ENCODE measurements around the gene LTBP1.
"Not testable (repeated sequence)": the region's sequence is repeated elsewhere in the genome, so short reads cannot be mapped to it uniquely, and the experiment has no call there.

Gene LTBP1

GRCh38 chr2:32946314-32947075 is at the start of gene LTBP1:
Gene LTBP1 (plus strand): TSS chr2:32946953. CDS start chr2:32947325, 372 bp downstream.
- peak; percentile 19 to 30 (median 29) for DNase-seq (ENCODE audit: low read depth in 2 of 3, low spot score in 2 of 3)

- no peak for DNase-seq (ENCODE audit: low read depth in 2 of 3, low spot score in 2 of 3)
Measured at GRCh38 chr2:32900246-32900973, 46.3 kb upstream of the LTBP1 start.

GRCh38 chr2:32901313-32901712 is 45.4 kb upstream of the LTBP1 start:
- DNase-seq (ENCODE audit: low read depth in 2 of 3, low spot score in 2 of 3): no peak

GRCh38 chr2:32902174-32902573 is 44.6 kb upstream of the LTBP1 start:
- DNase-seq (ENCODE audit: low read depth in 2 of 3, low spot score in 2 of 3): no peak

- DNase-seq (ENCODE audit: low read depth in 2 of 3, low spot score in 2 of 3): no peak
Measured at GRCh38 chr2:32902986-32903385, 43.8 kb upstream of the LTBP1 start.

GRCh38 chr2:32904074-32904473 is 42.7 kb upstream of the LTBP1 start:
- no peak for DNase-seq (ENCODE audit: low read depth in 2 of 3, low spot score in 2 of 3)

GRCh38 chr2:32904751-32905150 is 42.0 kb upstream of the LTBP1 start:
- DNase-seq (ENCODE audit: low read depth in 2 of 3, low spot score in 2 of 3): no peak

GRCh38 chr2:32905270-32905669 is 41.5 kb upstream of the LTBP1 start:
- no peak for DNase-seq (ENCODE audit: low read depth in 2 of 3, low spot score in 2 of 3)

- DNase-seq (ENCODE audit: low read depth in 2 of 3, low spot score in 2 of 3): no peak
Measured at GRCh38 chr2:32910883-32911598, 35.7 kb upstream of the LTBP1 start.

GRCh38 chr2:32915694-32916093 is 31.1 kb upstream of the LTBP1 start:
- no peak for DNase-seq (ENCODE audit: low read depth in 2 of 3, low spot score in 2 of 3)

- DNase-seq (ENCODE audit: low read depth in 2 of 3, low spot score in 2 of 3): no peak
Measured at GRCh38 chr2:32918774-32919173, 28.0 kb upstream of the LTBP1 start.

GRCh38 chr2:32919901-32920300 is 26.9 kb upstream of the LTBP1 start:
- not testable (repeated sequence) for DNase-seq (ENCODE audit: low read depth in 2 of 3, low spot score in 2 of 3)

GRCh38 chr2:32921486-32921885 is 25.3 kb upstream of the LTBP1 start:
- not testable (repeated sequence) for DNase-seq (ENCODE audit: low read depth in 2 of 3, low spot score in 2 of 3)

- DNase-seq (ENCODE audit: low read depth in 2 of 3, low spot score in 2 of 3): no peak
Measured at GRCh38 chr2:32922501-32922900, 24.3 kb upstream of the LTBP1 start.

- no peak for DNase-seq (ENCODE audit: low read depth in 2 of 3, low spot score in 2 of 3)
Measured at GRCh38 chr2:32923109-32923508, 23.6 kb upstream of the LTBP1 start.

- no peak for DNase-seq (ENCODE audit: low read depth in 2 of 3, low spot score in 2 of 3)
Measured at GRCh38 chr2:32925283-32925815, 21.4 kb upstream of the LTBP1 start.

- no peak for DNase-seq (ENCODE audit: low read depth in 2 of 3, low spot score in 2 of 3)
Measured at GRCh38 chr2:32925976-32926707, 20.6 kb upstream of the LTBP1 start.

GRCh38 chr2:32926708-32927084 is 20.1 kb upstream of the LTBP1 start:
- no peak for DNase-seq (ENCODE audit: low read depth in 2 of 3, low spot score in 2 of 3)

- DNase-seq (ENCODE audit: low read depth in 2 of 3, low spot score in 2 of 3): no peak
Measured at GRCh38 chr2:32930436-32930835, 16.3 kb upstream of the LTBP1 start.

- DNase-seq (ENCODE audit: low read depth in 2 of 3, low spot score in 2 of 3): no peak
Measured at GRCh38 chr2:32931519-32931918, 15.2 kb upstream of the LTBP1 start.
